ENCODE data around the gene NACC2.

NACC2 gene

GRCh38 chr9:136093346-136093986, 1.6 kb downstream of the NACC2 start:
- DNase-seq (ENCODE audit: low read depth, low spot score): no peak

GRCh38 chr9:136092741-136093140, 2.3 kb downstream of the NACC2 start:
- no peak for DNase-seq (ENCODE audit: low read depth, low spot score)

DNA sequence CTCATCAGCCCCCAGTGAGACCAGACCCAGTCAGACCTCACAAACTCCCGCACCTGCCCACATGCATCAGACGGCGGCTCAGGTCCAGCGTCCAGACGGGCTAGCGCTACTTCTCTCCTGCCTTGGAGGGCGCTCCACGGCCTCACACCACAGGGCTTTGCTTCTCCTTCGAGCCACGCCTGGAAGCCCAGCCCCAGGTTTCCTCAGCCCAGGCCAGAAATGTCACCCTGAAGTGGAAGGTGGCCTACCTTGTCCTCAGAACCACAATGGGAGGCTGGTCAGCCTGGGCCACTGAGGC, 2.8 kb downstream of the NACC2 start:
- DNase-seq (ENCODE audit: low read depth, low spot score): no peak

DNA sequence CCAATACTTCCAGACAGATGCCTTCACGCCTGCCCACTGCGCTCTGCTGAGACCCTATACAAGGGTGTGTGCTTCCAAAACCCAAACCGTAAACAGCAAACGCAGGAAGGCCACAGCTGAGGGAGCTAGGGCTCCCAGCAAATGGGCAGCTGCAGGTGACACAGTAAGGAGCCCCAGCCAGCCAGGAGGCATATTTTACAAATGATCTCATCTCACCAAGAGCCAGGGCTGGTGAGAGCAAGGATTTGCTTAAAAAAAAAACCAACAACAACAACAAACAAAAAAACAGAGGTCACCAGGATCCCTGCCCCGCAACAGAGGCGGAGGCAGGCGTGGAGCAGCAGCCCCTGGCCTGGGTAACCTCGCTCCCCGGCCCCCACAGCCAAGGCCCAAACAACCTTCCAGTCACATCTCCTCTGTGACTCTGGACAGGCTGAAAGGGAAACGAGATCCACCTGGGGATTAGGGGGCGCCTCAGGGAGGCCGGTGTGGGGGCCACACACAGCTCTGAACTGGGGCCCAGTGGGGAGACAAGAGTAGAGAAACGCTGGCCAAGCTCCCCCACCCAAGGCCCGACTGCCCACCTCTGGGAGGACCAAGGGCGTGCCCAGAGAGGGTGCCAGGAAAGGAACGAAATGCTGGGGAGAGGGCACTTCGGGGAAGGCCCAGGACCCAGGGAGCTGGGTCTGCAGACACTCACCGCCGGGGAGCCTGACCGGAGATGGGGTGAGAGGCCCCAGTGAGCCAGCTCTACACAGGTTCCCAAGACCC, 3.3 kb downstream of the NACC2 start:
- DNase-seq (ENCODE audit: low read depth, low spot score): no peak

DNA sequence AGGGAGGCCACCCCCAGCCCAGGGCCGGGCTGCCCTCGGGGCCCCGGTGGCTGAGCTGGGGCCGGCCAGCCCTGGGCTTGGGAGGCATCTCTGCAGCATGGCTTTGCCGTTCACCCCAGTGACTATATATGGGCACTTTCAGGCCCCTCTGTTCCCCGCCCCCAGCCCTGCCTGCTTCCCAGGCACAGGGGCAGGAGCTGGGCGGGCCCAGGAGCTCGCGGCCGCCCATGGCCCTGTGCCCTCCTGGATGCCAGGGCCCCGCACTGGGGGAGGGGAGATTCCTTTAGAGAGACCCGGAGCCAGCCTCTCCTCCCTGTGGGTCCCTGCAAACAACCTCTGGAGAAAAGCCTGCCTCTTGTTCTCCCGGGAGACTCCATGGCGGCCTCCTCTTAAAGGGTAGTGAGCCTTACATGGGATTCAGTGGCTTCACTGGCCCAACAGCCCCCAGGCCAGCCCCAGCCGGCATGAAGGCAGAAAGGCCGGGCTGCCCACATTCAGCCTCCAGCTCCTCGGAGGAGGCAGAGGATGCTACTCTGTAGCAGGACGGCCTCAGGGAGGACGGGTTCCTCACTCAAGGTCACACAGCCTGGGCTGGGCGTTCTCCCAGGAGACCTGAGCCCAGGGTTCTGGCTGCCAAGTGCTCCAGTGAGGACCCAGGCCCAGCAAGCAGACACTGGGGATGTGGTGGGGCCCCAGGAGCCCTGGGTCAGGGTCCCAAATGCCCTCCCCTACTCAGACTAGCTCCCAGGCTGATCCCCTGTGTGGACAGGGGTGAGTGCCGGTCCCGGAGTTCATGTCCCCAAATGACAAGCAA, 4.1 kb downstream of the NACC2 start:
- DNase-seq (ENCODE audit: low read depth, low spot score): no peak

GRCh38 chr9:136090056-136090735, 4.9 kb downstream of the NACC2 start:
- DNase-seq (ENCODE audit: low read depth, low spot score): no peak

GRCh38 chr9:136089697-136090045, 5.4 kb downstream of the NACC2 start:
- no peak for DNase-seq (ENCODE audit: low read depth, low spot score)

GRCh38 chr9:136088939-136089696, 6.0 kb downstream of the NACC2 start:
- DNase-seq (ENCODE audit: low read depth, low spot score): no peak

GRCh38 chr9:136088481-136088938, 6.6 kb downstream of the NACC2 start:
- no peak for DNase-seq (ENCODE audit: low read depth, low spot score)

- no peak for DNase-seq (ENCODE audit: low read depth, low spot score)
Observed at GRCh38 chr9:136087741-136088480, 7.2 kb downstream of the NACC2 start.

DNA sequence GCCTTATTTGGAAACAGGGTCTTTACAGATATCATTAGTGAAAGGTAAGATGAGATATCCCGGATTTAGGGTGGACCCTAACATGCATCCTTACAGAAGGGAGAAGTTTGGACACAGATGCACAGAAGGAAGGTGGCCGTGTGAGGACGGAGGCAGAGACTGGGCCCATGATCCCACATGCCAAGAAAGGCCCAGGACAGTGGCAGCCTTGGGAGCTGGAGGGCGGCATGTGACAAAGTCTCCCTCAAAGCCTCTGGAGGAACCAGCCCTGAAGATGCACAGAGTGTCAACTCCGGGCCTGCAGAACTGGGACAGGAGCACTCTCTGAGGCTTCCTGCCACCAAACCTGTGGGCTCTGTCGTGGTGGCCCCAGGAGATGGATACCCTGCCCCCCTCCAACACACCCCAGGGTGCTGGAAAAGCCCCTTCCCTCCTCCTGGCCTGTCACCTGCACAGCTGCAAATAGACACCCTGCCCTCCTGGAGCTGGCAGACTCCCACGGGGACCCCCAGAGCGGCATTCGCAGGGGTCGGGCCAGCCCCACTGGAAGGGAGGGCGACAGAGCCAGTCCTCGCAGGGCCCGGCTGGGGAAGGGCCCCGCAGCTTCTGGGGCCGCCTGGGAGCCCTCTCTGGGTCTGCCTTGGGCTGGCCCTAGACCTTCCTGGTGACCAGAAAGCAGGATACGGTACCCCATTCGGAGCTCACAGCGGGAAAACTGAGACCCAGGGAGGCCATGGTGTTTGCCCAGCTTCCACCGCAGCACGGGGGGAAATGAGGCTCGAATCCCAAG, 7.9 kb downstream of the NACC2 start:
- no peak for DNase-seq (ENCODE audit: low read depth, low spot score)

- no peak for DNase-seq (ENCODE audit: low read depth, low spot score)
Observed at GRCh38 chr9:136086213-136086881, 8.7 kb downstream of the NACC2 start.

DNA sequence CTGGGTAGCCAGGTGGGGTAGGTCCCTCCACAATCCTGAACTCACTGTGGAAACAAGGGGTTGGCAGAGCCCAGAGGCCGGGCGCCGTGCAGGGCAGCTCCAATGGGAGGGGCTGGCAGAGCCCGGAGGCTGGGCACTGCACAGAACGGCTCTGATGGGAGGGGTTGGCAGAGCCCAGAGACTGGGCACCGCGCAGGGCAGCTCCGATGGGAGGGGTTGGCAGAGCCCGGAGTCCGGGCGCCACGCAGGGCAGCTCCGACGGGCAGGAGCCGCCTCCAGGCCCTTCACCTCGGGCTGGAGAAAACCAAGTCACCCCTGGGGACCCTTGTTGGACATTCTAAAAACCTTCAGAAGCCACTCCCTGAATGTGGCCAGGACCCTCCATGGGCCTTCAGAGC, 9.3 kb downstream of the NACC2 start:
- no peak for DNase-seq (ENCODE audit: low read depth, low spot score)

DNA sequence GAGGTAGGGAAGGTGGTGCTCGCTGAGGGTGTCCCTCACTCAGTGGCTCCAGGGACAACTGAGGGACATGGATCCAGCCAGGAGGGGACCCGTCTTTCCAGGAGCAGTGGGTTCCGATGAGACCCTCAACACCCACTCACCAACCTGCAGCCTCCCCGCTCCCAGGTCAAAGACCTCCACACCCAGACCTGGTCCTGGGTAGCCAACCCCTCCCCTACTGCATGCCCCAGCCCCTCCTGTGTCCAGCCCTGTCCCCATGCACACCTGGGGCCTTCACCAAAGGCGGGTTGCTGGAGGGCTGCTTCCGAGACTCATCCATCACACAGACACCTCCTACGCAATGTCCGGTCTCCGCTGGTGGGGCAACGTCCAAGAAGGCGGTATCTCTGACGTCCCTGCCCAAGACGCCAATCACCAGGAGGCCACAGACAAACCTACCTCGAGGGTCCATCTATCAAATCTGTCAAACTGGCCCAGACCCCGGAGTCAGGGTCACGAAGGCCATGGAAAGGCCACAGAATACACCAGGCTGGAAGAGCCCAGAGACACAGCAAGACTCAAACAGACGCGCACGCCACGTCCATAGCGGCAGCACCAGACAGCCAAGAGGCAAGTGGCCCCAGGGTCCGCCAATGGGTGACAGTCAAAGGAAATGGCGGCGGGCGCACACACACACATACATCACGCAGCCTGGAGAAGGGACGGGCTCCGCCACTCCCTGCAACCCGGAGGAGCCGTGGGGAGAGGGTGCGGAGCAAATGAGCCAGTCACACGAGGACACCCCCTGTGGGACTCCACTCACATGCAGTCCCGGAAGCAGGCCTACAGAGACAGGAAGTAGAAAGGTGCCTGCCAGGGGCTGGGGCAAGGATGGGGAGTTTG, 10.8 kb downstream of the NACC2 start:
- DNase-seq (ENCODE audit: low read depth, low spot score): no peak

DNA sequence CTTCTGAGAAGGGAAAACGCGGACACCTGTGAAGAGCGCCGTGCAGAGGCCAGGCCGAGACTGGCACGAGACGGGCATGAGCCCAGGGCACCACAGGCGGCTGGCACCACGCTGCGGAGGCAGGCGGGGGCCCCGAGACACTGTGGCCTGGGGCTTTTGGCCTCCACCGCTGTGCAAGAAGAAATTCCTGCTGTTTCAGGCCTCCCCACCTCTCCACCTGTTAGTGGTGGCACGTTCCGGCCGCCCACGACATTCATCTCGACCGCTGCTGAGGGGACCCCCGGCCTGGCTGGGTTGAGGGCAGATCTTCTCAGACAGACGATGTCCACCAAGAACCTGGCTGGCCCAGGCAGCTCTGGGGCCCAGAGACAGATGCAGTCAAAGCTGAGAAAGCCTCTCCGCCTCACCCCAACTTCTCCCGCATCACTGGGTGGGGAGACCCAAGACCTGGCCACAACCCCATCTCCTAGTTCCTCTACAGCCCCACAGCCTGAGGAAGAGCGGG, 11.5 kb downstream of the NACC2 start:
- no peak for DNase-seq (ENCODE audit: low read depth, low spot score)

GRCh38 chr9:136082496-136083361, 12.4 kb downstream of the NACC2 start:
- DNase-seq (ENCODE audit: low read depth, low spot score): no peak

DNA sequence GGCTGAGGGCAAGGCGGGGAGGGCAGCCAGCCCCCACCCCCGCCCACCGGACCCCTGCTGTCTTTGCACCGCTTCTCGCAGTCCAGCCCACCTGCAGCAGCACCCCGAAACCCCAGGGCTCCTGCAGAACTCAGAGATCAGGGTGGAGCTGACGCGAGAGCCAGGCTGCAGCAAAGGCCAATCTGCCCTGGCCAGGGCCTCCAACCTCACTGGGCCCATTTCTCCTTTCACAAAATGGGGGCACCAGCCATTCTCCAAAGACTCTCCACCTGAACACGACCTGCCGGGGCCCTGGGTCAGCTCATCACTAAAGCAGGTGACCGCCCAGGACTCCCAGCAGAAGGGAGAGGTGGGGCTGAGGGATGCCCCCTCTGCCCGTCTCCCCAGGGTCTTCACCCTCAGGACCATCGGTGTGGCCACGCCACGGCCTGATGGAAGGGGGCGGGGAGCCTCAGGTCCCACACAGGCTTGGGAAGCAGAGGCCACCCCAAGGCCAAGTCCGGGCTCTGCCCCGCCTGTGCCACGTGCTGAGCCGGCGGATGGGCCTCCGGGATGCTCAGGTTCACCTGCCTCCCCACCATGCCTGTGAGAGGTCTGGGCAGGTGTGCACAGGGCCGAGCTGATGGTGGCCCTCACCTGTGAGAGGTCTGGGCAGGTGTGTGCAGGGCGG, 13.1 kb downstream of the NACC2 start:
- no peak for DNase-seq (ENCODE audit: low read depth, low spot score)

Data from brain pericyte (primary cell).